H1 (cell line): ENCODE measurements around the gene FAF2. TPM values are rescaled to one million over a fixed set of nuclear protein-coding genes. Genes with fewer than 3 reads are reported as not detected.

Source experiments
- CTCF ChIA-PET: fragments of 300-600 bp; sonication (Branson Sonifier 250); formaldehyde crosslinking; loops from one replicate; lab custom pipeline; 2021; ENCODE audit not compliant: partially characterized antibody; lab: Charles Lee
- POLR2A ChIA-PET: fragments of 300-600 bp; sonication (Branson Sonifier 250); formaldehyde crosslinking; loops from one replicate; lab custom pipeline; 2021; ENCODE audit warnings: inconsistent platforms; ENCODE audit not compliant: partially characterized antibody; lab: Charles Lee
- DNase-seq, 2 experiments: peaks; one replicate each; pipeline versions ENCODE4 v3.0.0 to v3.0.0-alpha.2; 2010 to 2022; ENCODE audit warnings: low spot score in 2 of 2, low read depth in 1 of 2, mixed read lengths in 1 of 2
- FAIRE-seq: peaks from 2 replicates; lab custom pipeline; 2011; peaks lifted over from hg19 to GRCh38; lab: Jason Lieb, UNC
- H2AFZ ChIP-seq: 2 replicates; pipeline ENCODE4 v1.8.1; 2012; ENCODE audit warnings: low read length, inconsistent platforms
- H2AK5ac ChIP-seq: 2 replicates; pipeline ENCODE4 v1.6.1; 2013; ENCODE audit warnings: low read depth, low read length
- H2BK120ac ChIP-seq: replicated peaks from 2 replicates; pipeline ENCODE3; 2013; ENCODE audit warnings: low read depth, low read length, inconsistent platforms
- H2BK12ac ChIP-seq: 2 replicates; pipeline ENCODE4 v1.6.1; 2013; ENCODE audit warnings: low read depth, low read length
- H2BK15ac ChIP-seq: 2 replicates; pipeline ENCODE4 v1.6.1; 2013; ENCODE audit warnings: low read length
- H2BK20ac ChIP-seq: 2 replicates; pipeline ENCODE4 v1.6.1; 2013; ENCODE audit warnings: low read length
- H2BK5ac ChIP-seq: 2 replicates; pipeline ENCODE4 v1.6.1; 2013; ENCODE audit warnings: low read depth, low read length
- H3K14ac ChIP-seq: 2 replicates; pipeline ENCODE4 v1.6.1; 2013; ENCODE audit warnings: inconsistent platforms; ENCODE audit not compliant: insufficient read length
- H3K18ac ChIP-seq: 2 replicates; pipeline ENCODE4 v1.6.1; 2013; ENCODE audit warnings: low read length; ENCODE audit errors: extremely low read depth
- H3K23ac ChIP-seq: 2 replicates; pipeline ENCODE4 v1.6.1; 2013; ENCODE audit warnings: inconsistent platforms; ENCODE audit not compliant: insufficient read length
- H3K23me2 ChIP-seq: 2 replicates; pipeline ENCODE4 v1.6.1; 2013; ENCODE audit warnings: low read depth, low read length
- H3K27ac ChIP-seq: 2 replicates; pipeline ENCODE4 v1.6.1; 2011; ENCODE audit warnings: low read depth, low read length, inconsistent platforms
- H3K27me3 ChIP-seq, 4 experiments: replicated peaks in 1 of 4; 1 replicate in 1 of 4; 2 replicates in 3 of 4; pipeline versions ENCODE4 v1.6.1 to v1.8.1; 2011 to 2013; ENCODE audit warnings: low read length in 3 of 4, mild to moderate bottlenecking in 3 of 4, inconsistent platforms in 2 of 4, mixed read lengths in 2 of 4, moderate library complexity in 1 of 4; ENCODE audit not compliant: control insufficient read depth in 3 of 4, insufficient read depth in 3 of 4; ENCODE audit errors: extremely low read depth in 1 of 4
- H3K36me3 ChIP-seq, 4 experiments: 2 replicates each; pipeline versions ENCODE4 v1.6.1 to v1.8.1; 2011 to 2013; ENCODE audit warnings: mild to moderate bottlenecking in 4 of 4, low read length in 3 of 4, moderate library complexity in 2 of 4, control low read depth in 1 of 4, inconsistent platforms in 1 of 4; ENCODE audit not compliant: insufficient read depth in 4 of 4, control insufficient read depth in 2 of 4
- H3K4ac ChIP-seq: replicated peaks from 2 replicates; pipeline ENCODE3; 2013; ENCODE audit warnings: low read length, low read depth, mixed read lengths, inconsistent platforms; ENCODE audit not compliant: insufficient read length
- H3K4me1 ChIP-seq, 4 experiments: replicated peaks in 1 of 4; 1 replicate in 1 of 4; 2 replicates in 3 of 4; pipeline versions ENCODE4 v1.6.1 to v1.8.1; 2011 to 2013; ENCODE audit warnings: low read length in 3 of 4, inconsistent platforms in 2 of 4, mixed read lengths in 1 of 4; ENCODE audit not compliant: insufficient read depth in 4 of 4, control insufficient read depth in 3 of 4
- H3K4me2 ChIP-seq, 2 experiments: 2 replicates each; pipeline versions ENCODE4 v1.6.1 to v1.8.1; 2011 to 2013; ENCODE audit warnings: low read depth in 2 of 2, low read length in 2 of 2, control low read depth in 1 of 2, inconsistent platforms in 1 of 2, mild to moderate bottlenecking in 1 of 2; ENCODE audit not compliant: insufficient read depth in 1 of 2
- H3K4me3 ChIP-seq, 4 experiments: fragments of 200-600, 300-600 bp in 1 of 4; sonication (generic), shearing (Covaris generic), sonication (Bioruptor Twin) in 1 of 4; 2 replicates each; pipeline versions ENCODE4 v1.5.1 to v1.8.1; 2011 to 2016; ENCODE audit warnings: low read length in 4 of 4, low read depth in 3 of 4, control low read depth in 2 of 4, inconsistent platforms in 2 of 4, mild to moderate bottlenecking in 2 of 4, mixed read lengths in 1 of 4, moderate library complexity in 1 of 4; ENCODE audit not compliant: insufficient read depth in 2 of 4; ENCODE audit errors: extremely low read depth in 1 of 4
- H3K56ac ChIP-seq: replicated peaks from 2 replicates; pipeline ENCODE3; 2013; ENCODE audit warnings: low read depth, mild to moderate bottlenecking, mixed read lengths, low read length, inconsistent platforms; ENCODE audit not compliant: insufficient read length
- H3K79me1 ChIP-seq: 2 replicates; pipeline ENCODE4 v1.6.1; 2013; ENCODE audit warnings: low read depth, low read length, control low read depth
- H3K79me2 ChIP-seq, 2 experiments: 2 replicates each; pipeline versions ENCODE4 v1.6.1 to v1.8.1; 2012 to 2013; ENCODE audit warnings: low read length in 2 of 2, mild to moderate bottlenecking in 2 of 2, inconsistent platforms in 1 of 2; ENCODE audit not compliant: insufficient read depth in 2 of 2, control insufficient read depth in 1 of 2
- H3K9ac ChIP-seq, 4 experiments: replicated peaks in 1 of 4; 1 replicate in 1 of 4; 2 replicates in 3 of 4; pipeline versions ENCODE4 v1.6.1 to v1.8.1; 2011 to 2013; ENCODE audit warnings: low read depth in 3 of 4, low read length in 3 of 4, control low read depth in 2 of 4, mild to moderate bottlenecking in 2 of 4, moderate library complexity in 2 of 4, inconsistent platforms in 1 of 4; ENCODE audit errors: extremely low read depth in 1 of 4
- H3K9me3 ChIP-seq, 2 experiments: 2 replicates each; pipeline versions ENCODE4 v1.6.1 to v1.8.1; 2012 to 2013; ENCODE audit warnings: mild to moderate bottlenecking in 2 of 2, moderate library complexity in 2 of 2, control low read depth in 1 of 2, inconsistent platforms in 1 of 2, low read depth in 1 of 2, low read length in 1 of 2, mixed read lengths in 1 of 2; ENCODE audit not compliant: insufficient read depth in 2 of 2
- H4K20me1 ChIP-seq, 2 experiments: replicated peaks in 1 of 2; 2 replicates each; pipeline versions ENCODE3 to v1.8.1; 2011 to 2013; ENCODE audit warnings: inconsistent platforms in 2 of 2, low read length in 2 of 2, mild to moderate bottlenecking in 1 of 2; ENCODE audit not compliant: insufficient read depth in 2 of 2, control insufficient read depth in 1 of 2
- H4K5ac ChIP-seq: 2 replicates; pipeline ENCODE4 v1.6.1; 2013; ENCODE audit warnings: low read length, low read depth, mixed read lengths, inconsistent platforms; ENCODE audit not compliant: insufficient read length
- H4K8ac ChIP-seq: 2 replicates; pipeline ENCODE4 v1.8.0; 2013; ENCODE audit warnings: mild to moderate bottlenecking, moderate library complexity, low read length, inconsistent platforms; ENCODE audit not compliant: insufficient read depth; ENCODE audit errors: extremely low read depth
- H4K91ac ChIP-seq: replicated peaks from 2 replicates; pipeline ENCODE3; 2013; ENCODE audit warnings: low read length, mixed read lengths, inconsistent platforms; ENCODE audit not compliant: insufficient read length
- KDM1A ChIP-seq: fragments of 200-600, 300-600 bp; sonication (generic); IDR thresholded peaks from 2 replicates; pipeline ENCODE4 v1.7.1; 2016; ENCODE audit warnings: mild to moderate bottlenecking, low read length, borderline replicate concordance
- MAX ChIP-seq: IDR thresholded peaks from 2 replicates; pipeline ENCODE4 v1.6.1; 2012; ENCODE audit warnings: inconsistent platforms
- NANOG ChIP-seq: IDR thresholded peaks from 2 replicates; pipeline ENCODE4 v1.6.1; 2011; ENCODE audit warnings: low read length, low read depth, mild to moderate bottlenecking, inconsistent platforms; ENCODE audit not compliant: insufficient read depth, poor library complexity, severe bottlenecking
- POLR2A ChIP-seq, 2 experiments: IDR thresholded peaks; 1 replicate in 1 of 2; 2 replicates in 1 of 2; pipeline ENCODE4 v1.6.1; 2011; ENCODE audit warnings: low read depth in 2 of 2, low read length in 2 of 2, mild to moderate bottlenecking in 2 of 2; ENCODE audit errors: control extremely low read depth in 1 of 2
- RFX5 ChIP-seq: IDR thresholded peaks from 2 replicates; pipeline ENCODE4 v1.6.1; 2011; ENCODE audit warnings: low read depth, low read length, improper control_type of control experiment, borderline replicate concordance
- SIN3A ChIP-seq, 2 experiments: IDR thresholded peaks in 1 of 2; conservative IDR thresholded peaks in 1 of 2; 2 replicates each; pipeline ENCODE4 v1.6.1; 2011 to 2012; ENCODE audit warnings: low read length in 2 of 2, improper control_type of control experiment in 1 of 2, low read depth in 1 of 2, mild to moderate bottlenecking in 1 of 2
- SRF ChIP-seq: IDR thresholded peaks from 2 replicates; pipeline ENCODE4 v1.6.1; 2011; ENCODE audit warnings: mild to moderate bottlenecking, low read depth, low read length, moderate library complexity
- SUZ12 ChIP-seq: fragments of 200-600 bp; sonication (generic); IDR thresholded peaks from 2 replicates; pipeline ENCODE4 v1.6.1; 2012; ENCODE audit warnings: mild to moderate bottlenecking, inconsistent platforms, low read length, moderate library complexity, mixed read lengths
- TAF1 ChIP-seq: IDR thresholded peaks from 2 replicates; pipeline ENCODE4 v1.6.1; 2011; ENCODE audit warnings: mild to moderate bottlenecking, low read depth, low read length
- WGBS, 2 experiments: shearing (Covaris generic) in 1 of 2; methylation state at CpG; one replicate each; pipeline versions ENCODE4 v1.1.6 to v1.1.7; 2013 to 2015; ENCODE audit warnings: low lambda C conversion rate in 2 of 2, mixed read lengths in 2 of 2, inconsistent platforms in 1 of 2, low coverage in 1 of 2, missing lambda C conversion rate in 1 of 2; ENCODE audit not compliant: insufficient replicate concordance in 2 of 2, insufficient coverage in 1 of 2, insufficient read length in 1 of 2; ENCODE audit errors: extremely low coverage in 1 of 2, missing lambda C conversion rate in 1 of 2; 5-methylcytosine and 5-hydroxymethylcytosine counted together
- polyA plus RNA-seq, 7 experiments: library from polyadenylated mRNA; depleted of rRNA in 3 of 7; stranded (reverse) in 5 of 7; unstranded in 2 of 7; fragments of >200 nt in 5 of 7; fragments of 200-250 nt in 2 of 7; gene quantifications; 1 replicate in 5 of 7; 2 replicates in 1 of 7; 4 replicates in 1 of 7; pipeline versions ENCODE4 v1.2.1 to v1.2.3, GENCODE V29; 2011 to 2013; ENCODE audit warnings: missing spikeins in 2 of 7, mixed read lengths in 2 of 7
- total RNA-seq: library from RNA; stranded (reverse); fragmentation: NEBNext Ultra II Directional; extraction: Animal tissue kit (Norgen Biotek cat#: 25700); gene quantifications from 2 replicates; pipeline ENCODE4 v1.2.1, GENCODE V29; 2021
- TF ChIP-seq, protein P1 (sequence below): IDR thresholded peaks from 2 replicates; pipeline ENCODE4 v1.6.1; 2012; ENCODE audit warnings: low read length, inconsistent platforms

Gene FAF2
- total and polyA plus RNA-seq, 2 of the 8 experiments (the other 6 are each of a cell fraction or from before 2014, with no cell fraction given) = 20.8 to 35.8 TPM

DNA sequence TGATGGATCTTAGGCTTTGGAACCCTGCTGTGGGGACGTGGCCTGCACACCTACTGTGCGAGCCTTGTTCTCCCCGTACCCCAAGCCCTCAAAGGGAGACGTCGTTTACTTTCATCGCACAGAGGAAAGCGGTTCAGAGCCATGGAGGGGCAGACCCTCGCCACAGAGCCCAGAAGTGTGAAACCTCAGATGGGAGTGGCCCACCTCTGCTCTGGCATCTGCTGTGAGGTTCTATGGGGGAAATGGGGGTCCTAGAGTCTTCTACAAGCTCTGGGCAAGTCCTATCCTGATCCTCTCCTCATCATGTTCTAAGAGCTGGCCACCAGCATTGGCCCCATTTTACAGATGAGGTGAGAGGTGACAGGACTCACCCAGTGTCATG lies 92.8 kb downstream of the FAF2 start:
- FAIRE-seq (no peak), DNase-seq (no peak)
- no peaks in the 10 kb centered on the region for H3K9me3 ChIP-seq
- no peaks in the 10 kb centered on the region; a peak in 1 of 7 replicates for H3K27me3 ChIP-seq
- H2BK5ac ChIP-seq = peak overlapping the region; percentile 68; the same call in 1 of the 2 replicates
- H3K18ac ChIP-seq = peak overlapping the region; percentile 83
- no peaks in the 10 kb centered on the region for H3K36me3 ChIP-seq
- H3K4me3 ChIP-seq = no peak overlapping the region; a peak in 1 of 8 replicates
- peak overlapping the region; percentile 7 for H3K4ac ChIP-seq
- peak overlapping the region; percentile 46 to 91; a peak in 3 of 4 replicates for H3K4me2 ChIP-seq
- peaks cover 2% of the 10 kb centered on the region; the same call in 1 of the 2 replicates for H3K79me1 ChIP-seq
- 80% methylated on average over 8 of the region's 8 CpGs; no CpG with 5 or more reads in 1 of the 2 experiments for WGBS, 2 experiments
- no peak overlapping the region for H3K27ac ChIP-seq
- H3K9ac ChIP-seq = no peak overlapping the region
- peak overlapping the region; percentile 91 for H4K91ac ChIP-seq
- peaks cover 9 to 18% (median 18%) of the 10 kb centered on the region in 4 experiments for H3K4me1 ChIP-seq
- peak overlapping the region; percentile 34 for H4K5ac ChIP-seq
- ChIA-PET POLR2A (interaction anchor here (4.5 to 21.1 kb wide), 2 partner anchors 13 to 21 kb away, joined by 22 to 458 read pairs; no protein-coding TSS in a partner anchor), CTCF (interaction anchor here (2.2 to 3.7 kb wide), 2 partner anchors 13 to 32 kb away, joined by 10 to 27 read pairs; no protein-coding TSS in a partner anchor)
- H2AK5ac ChIP-seq = peak overlapping the region; percentile 20; the same call in 1 of the 2 replicates
- H2BK15ac ChIP-seq = peak overlapping the region; percentile 61
- H2BK12ac ChIP-seq = peak overlapping the region; percentile 99
- no peak overlapping the region for H3K14ac ChIP-seq
- H2AFZ ChIP-seq = no peak overlapping the region
- no peak overlapping the region; the same call in 1 of the 2 replicates for H4K8ac ChIP-seq
- H3K23me2 ChIP-seq = peaks cover 16% of the 10 kb centered on the region
- H3K23ac ChIP-seq = no peak overlapping the region
- H4K20me1 ChIP-seq = no peaks in the 10 kb centered on the region
- peak overlapping the region; percentile 38 for H2BK120ac ChIP-seq
- H3K79me2 ChIP-seq = peaks cover 5 to 8% of the 10 kb centered on the region in 2 experiments
- H3K56ac ChIP-seq = no peak overlapping the region
- H2BK20ac ChIP-seq = 0 out of 2 replicates have a peak overlapping the region, but pooled peaks have one; percentile 8
- TF ChIP-seq, protein P1, sequence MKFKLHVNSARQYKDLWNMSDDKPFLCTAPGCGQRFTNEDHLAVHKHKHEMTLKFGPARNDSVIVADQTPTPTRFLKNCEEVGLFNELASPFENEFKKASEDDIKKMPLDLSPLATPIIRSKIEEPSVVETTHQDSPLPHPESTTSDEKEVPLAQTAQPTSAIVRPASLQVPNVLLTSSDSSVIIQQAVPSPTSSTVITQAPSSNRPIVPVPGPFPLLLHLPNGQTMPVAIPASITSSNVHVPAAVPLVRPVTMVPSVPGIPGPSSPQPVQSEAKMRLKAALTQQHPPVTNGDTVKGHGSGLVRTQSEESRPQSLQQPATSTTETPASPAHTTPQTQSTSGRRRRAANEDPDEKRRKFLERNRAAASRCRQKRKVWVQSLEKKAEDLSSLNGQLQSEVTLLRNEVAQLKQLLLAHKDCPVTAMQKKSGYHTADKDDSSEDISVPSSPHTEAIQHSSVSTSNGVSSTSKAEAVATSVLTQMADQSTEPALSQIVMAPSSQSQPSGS = no peak
- TF ChIP-seq RFX5 (no peak), NANOG (no peak), SIN3A (conservative IDR thresholded peaks at IDR 0.05 in 1 of 2, IDR thresholded peaks at IDR 0.05 in 1 of 2; ENCODE audit: low read depth in 1 of 2, low read length in 2 of 2) (no peak), POLR2A (IDR thresholded peaks at IDR 0.05; ENCODE audit: control extremely low read depth in 1 of 2, low read depth in 2 of 2, low read length in 2 of 2) (no peak), SUZ12 (no peak), KDM1A (no peak), SRF (no peak), TAF1 (no peak), MAX (no peak)
